NB4 (cell line): ENCODE results near the gene TRIM31.

Experiments used
- DNase-seq: peaks from one replicate; pipeline ENCODE4 v3.0.0; 2010; ENCODE audit warnings: low read depth
- H3K4me3 ChIP-seq: one replicate; pipeline ENCODE4 v1.5.1; 2011; ENCODE audit warnings: mild to moderate bottlenecking, low read depth, low read length, moderate library complexity
- CTCF ChIP-seq: IDR thresholded peaks from one replicate; pipeline ENCODE4 v1.5.1; 2012; ENCODE audit warnings: low read depth, low read length
- MAX ChIP-seq: IDR thresholded peaks from 2 replicates; pipeline ENCODE4 v1.6.1; 2011; ENCODE audit warnings: low read depth, low read length
- MYC ChIP-seq: IDR thresholded peaks from 2 replicates; pipeline ENCODE4 v1.6.1; 2011; ENCODE audit warnings: low read depth, low read length
- POLR2A ChIP-seq: IDR thresholded peaks from 2 replicates; pipeline ENCODE4 v1.6.1; 2011; ENCODE audit warnings: mild to moderate bottlenecking; ENCODE audit not compliant: insufficient read length; ENCODE audit errors: extremely low read depth

The TRIM31 gene

GRCh38 chr6:30113003-30113759 is at the start of gene TRIM31:
TRIM31 (minus strand) TSS chr6:30113090; CDS start chr6:30112805, 285 bp downstream.
- no peak within 1 kb of the TSS for H3K4me3 ChIP-seq
- DNase-seq: no peak
- TF ChIP-seq POLR2A: no peak
- TF ChIP-seq MAX: no peak
- no peak for TF ChIP-seq MYC
- no peak for TF ChIP-seq CTCF

GRCh38 chr6:30162265-30163089 is 49.6 kb upstream of the TRIM31 start:
- no peak for TF ChIP-seq MAX
- TF ChIP-seq MYC: no peak
- no peak for TF ChIP-seq CTCF
- TF ChIP-seq POLR2A: no peak
- no peak overlapping the region for H3K4me3 ChIP-seq
- no peak for DNase-seq

GRCh38 chr6:30160785-30161531 is 48.1 kb upstream of the TRIM31 start, which contains the start of gene TRIM10:
TRIM10 (minus strand) TSS chr6:30161211; CDS start chr6:30160858, 353 bp downstream.
- no peak within 1 kb of the TSS for H3K4me3 ChIP-seq
- TF ChIP-seq MYC (no peak), POLR2A (no peak)
- no peak for DNase-seq

GRCh38 chr6:30160008-30160784 is 47.3 kb upstream of the TRIM31 start:
- TF ChIP-seq POLR2A (no peak), CTCF (no peak), MYC (no peak), MAX (no peak)
- H3K4me3 ChIP-seq: no peak overlapping the region

GRCh38 chr6:30158475-30159040 is 45.7 kb upstream of the TRIM31 start:
- no peak overlapping the region for H3K4me3 ChIP-seq
- no peak for DNase-seq
- TF ChIP-seq MYC (no peak), POLR2A (no peak), MAX (no peak), CTCF (no peak)

More at GRCh38 chr6:30160008-30160784, 47.3 kb upstream of the TRIM31 start:
- no peak for DNase-seq
